GOT3 (cell line): ENCODE results near the gene RESP18.

Experiments used
- DNase-seq: peaks from one replicate; lab custom pipeline; 2025; ENCODE audit warnings: mixed read lengths; lab: John Stamatoyannopoulos, UW

RESP18 gene

GRCh38 chr2:219277703-219278654 is 54.6 kb downstream of the RESP18 start:
- DNase-seq: peak; percentile 50
